Stimulated activated CD4-positive, alpha-beta T cell treated with anti-CD3 and anti-CD28 coated beads, TNF-alpha, amount 100 ng/mL, for 24 hours (primary cell): ENCODE results near the gene TRAK1.

Experiments used
- DNase-seq, 3 experiments: peaks; one replicate each; pipeline ENCODE4 v3.0.0-alpha.2; 2020; ENCODE audit warnings: low read depth in 3 of 3

The TRAK1 gene

DNA sequence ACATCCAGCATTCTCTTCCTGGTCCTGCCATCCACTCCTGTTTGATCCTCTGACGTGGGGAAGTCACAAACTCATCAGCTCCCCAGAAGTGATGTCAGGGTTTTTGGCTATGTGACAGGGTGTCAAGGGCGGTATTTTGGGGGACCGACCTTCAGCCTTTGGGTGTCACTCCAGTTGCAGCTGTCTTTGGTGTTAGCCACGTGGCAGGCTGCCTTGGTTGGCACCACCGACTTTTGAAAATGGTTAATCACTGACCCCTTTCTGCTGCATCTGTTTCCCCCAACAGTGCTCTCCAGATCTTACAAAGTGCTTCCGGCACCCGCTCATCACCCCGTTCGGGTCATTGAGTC is 86.6 kb downstream of the TRAK1 start:
- no peak for DNase-seq

DNA sequence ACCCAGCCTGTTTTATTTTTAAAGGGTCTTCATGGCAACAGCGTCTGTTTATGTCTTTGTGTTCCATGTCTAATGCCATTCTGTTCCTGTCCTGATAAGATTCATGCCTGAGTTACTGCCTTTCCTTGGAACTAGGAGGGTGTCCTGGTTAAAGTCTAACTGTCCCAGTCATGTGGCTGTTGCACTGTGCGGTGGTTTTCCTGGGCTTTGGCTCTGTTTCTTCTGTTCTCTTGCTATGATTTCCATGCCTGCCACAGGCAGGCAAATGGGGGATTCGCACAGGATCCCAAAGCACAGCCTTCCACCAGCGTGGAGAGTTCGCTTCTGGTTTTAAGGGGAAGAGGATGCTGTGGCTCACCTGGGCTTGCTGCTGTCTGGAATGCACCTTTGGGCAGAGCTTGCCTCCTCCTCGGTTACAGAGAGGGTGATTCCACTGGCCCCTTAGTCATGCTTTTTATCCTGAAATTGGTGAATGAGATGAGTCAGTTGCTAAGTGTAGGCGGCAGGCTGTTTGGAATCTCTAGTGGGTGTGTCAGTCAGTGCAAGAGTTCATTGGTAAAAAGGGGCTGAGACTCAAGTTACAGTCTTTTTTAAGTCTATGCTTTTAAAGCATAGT is 88.1 kb downstream of the TRAK1 start:
- no peak for DNase-seq

DNA sequence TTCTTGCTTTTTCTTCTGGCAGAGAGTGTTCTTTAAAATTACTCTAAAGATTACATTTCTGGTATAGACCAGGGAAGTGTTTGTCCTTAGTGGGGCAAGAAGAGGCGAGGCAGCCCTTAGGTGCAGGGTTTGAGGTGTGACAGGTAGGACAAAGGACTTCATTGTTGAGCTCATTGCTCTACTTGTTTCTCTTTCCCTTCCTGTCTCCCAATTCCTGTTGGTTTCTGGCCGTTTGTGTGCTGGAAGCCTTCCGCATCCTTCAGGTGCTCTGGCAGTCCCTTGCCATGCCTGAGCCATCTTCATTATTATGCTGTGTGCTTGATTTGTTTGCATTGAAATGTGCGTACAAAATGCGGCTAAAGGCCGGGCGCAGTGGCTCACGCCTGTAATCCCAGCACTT is 89.7 kb downstream of the TRAK1 start:
- no peak for DNase-seq

DNA sequence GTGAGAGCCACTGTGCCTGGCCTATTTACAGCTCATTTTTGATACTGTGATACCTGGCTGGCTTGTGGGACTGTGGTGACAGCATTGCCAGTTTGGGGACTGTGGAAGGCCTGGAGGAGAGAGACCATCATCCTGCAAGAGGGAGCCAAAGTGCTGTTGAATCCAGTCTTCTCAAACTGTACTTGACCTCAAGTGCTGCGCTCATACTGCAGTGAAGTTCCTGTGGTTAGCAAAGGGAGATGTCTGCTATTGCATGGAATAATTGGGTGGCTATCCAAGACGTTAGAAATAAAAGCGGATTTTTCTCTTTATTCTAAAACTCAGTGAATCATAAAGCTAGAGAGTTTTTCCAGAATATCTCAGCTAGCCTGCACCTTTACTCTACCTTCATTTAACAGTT is 91.4 kb downstream of the TRAK1 start:
- no peak for DNase-seq

DNA sequence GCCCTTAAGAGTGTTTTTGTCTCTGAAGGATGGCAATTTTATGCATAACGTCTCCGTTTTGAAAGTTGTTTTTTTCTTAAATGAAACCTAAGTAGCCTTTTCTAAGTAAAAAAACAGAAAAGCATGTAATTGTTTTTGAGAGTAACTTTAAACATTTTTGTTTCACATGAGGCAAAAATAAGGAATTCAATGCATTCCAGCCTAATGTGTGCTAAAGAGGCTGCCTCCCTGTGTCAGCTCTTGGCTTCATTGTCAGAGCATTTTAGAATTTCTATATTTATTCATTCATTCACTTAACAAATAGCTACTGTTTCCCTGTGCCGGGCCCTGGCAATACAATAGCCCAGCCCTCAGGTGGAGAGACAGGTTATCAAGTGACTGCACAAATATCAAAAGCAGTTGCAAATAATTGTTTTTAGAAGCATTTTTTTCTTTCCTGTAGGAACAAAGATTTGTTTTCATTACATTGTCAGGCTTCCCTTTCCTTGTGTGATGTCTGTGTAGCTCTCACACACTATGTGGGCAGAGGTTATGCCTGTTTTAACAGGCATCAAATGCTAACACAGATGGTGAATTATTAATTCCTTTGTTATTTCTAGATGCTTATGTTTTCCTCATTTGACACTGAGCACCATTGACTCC is 93.0 kb downstream of the TRAK1 start:
- no peak for DNase-seq

DNA sequence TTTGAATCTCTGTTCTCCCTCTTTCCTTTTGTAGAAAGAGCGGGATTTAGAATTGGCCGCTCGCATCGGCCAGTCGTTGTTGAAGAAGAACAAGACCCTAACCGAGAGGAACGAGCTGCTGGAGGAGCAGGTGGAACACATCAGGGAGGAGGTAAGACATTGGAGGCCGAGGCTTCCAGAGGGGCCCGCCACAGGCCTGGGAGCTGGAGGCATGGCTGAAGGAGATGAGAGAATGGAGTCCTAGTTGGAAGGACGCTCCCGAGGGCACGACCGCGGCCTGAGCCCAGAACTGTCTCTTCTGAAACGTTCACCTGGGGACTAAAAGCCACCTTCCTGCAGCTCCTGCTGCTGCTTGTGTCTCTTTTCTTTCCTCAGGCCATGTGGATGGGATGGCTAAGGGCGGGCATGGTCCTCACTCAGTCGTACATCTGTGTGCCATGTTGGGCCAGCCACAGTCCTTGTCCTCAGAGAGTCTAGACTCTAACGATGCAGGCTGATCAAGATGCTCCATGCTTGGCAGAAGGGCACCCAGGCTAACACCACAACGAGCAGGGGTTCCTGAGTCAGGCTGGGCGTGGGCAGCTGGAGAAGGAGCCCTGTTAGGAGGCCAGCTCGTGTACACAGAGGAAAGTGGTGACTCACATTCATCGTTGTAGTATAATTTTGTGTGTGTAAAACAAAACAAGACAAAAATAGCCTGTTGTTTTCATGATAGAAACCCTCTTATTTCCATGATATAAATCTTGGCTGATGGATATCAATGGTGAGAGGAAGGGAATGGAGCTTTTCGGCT is 93.7 kb downstream of the TRAK1 start:
- DNase-seq = no peak

DNA sequence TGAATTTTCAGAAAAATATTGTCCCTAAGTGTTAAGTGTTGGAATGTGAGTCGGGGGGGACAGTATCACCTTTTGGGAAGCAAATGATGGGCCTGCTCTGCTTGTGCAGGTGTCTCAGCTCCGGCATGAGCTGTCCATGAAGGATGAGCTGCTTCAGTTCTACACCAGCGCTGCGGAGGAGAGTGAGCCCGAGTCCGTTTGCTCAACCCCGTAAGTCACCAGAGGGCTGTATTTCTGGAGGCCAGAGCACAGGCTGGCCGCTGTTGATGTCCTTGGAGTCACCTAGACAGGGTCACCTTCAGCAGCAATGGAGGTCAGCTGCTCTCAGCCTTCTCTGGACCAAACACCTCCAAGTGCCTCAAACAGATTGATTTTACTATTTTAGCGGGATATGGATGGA is 96.8 kb downstream of the TRAK1 start:
- no peak for DNase-seq

DNA sequence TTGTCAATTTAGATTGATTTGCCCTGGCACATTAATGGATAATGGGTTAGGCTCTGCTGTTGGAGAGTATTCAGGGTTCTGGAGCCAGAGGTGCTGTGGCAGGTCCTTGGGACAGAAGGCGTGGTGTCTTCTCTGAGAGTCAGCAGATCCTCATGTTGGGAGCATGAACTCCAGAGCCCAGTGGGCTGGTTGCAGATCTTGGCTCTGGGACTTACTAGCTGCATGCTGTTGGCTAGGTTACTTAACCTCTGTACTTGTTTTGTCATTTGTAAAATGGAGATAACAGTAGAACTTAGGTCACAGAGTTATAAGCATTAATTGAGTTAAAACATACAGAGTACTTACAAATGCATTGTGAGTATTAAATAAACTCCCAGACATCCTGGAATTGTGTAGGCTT is 97.2 kb downstream of the TRAK1 start:
- DNase-seq = no peak

DNA sequence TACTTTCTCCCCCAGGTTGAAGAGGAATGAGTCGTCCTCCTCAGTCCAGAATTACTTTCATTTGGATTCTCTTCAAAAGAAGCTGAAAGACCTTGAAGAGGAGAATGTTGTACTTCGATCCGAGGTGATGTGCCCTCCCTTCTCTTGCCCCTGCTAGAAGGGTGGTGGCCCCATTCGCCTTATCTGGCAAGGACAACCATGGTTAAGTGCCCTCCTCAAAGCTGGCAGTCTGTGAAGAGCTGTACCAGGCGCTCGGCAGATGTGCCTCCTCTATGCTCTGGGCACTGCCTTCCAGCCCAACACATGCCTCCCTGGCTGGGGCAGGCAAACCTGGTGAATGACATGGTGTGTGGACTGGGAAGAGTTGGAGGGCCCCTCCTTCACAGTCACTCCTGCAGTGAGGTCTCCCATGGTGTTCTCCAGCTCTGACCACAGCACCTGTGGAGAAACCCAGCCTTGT is 97.9 kb downstream of the TRAK1 start:
- DNase-seq = no peak

DNA sequence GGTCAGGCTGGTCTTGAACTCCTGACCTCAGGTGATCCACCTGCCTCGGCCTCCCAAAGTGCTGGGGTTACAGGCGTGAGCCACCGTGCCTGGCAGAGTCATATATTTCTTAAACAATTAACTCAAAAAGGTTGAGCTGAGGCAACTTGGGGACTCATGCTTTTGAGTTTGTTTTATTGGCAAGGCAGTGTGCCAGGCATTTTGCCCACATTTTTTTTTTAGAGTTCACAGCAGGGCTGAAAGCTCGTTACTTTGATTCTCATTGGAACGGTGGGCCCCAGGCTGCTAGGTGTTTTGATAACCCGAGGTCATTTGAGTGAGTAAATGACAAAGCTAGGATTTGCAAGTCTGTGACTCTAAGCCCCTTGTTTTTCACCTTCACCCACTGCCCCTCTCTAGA is 98.6 kb downstream of the TRAK1 start:
- no peak for DNase-seq

DNA sequence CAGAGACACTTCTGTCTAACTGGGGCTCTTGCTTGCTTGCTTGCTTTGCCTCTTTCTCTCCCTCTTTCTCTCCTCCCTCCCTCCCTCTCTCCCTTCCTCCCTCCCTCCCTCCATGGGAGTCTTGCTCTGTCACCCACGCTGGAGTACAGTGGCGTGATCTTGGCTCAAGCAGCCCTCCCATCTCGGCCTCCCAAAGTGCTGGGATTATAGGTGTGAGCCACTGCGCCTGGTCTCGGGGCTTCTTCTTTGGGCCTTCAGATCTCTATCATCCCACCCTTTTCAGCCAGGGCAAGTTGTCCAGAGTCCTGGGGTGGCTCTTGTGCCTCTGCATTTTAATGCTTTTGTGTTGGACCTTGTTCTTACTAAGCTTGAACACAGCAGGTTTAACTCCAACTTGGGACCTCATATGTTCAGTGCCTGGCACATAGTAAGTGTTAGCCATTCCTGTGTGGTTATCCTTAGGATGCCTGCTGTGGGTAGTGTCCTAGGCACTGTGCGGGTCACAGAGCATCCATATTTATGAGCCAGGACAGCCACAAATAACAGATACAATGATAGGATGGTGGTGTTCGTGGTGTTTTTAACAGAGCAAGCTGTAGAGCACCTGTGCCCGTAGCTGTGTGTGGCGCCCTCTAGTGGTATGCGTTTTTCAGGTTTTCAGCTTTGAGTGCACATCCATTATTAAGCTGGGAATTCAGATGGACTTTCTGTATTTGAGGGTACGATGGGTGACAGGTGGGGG is 99.7 kb downstream of the TRAK1 start:
- DNase-seq = peak; percentile 51 to 53 (median 53)

DNA sequence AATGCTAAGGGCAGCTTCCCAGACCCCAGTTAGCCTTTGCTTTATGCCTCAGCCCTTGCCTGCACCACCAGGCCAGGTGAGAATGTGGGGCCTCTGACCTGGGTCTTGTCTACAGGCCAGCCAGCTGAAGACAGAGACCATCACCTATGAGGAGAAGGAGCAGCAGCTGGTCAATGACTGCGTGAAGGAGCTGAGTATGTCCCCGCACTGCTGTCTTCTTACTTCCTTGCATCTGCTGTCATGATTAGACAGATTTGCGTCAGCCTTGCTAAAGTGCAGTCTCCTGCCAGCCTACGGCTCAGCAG is 100.2 kb downstream of the TRAK1 start:
- no peak for DNase-seq

DNA sequence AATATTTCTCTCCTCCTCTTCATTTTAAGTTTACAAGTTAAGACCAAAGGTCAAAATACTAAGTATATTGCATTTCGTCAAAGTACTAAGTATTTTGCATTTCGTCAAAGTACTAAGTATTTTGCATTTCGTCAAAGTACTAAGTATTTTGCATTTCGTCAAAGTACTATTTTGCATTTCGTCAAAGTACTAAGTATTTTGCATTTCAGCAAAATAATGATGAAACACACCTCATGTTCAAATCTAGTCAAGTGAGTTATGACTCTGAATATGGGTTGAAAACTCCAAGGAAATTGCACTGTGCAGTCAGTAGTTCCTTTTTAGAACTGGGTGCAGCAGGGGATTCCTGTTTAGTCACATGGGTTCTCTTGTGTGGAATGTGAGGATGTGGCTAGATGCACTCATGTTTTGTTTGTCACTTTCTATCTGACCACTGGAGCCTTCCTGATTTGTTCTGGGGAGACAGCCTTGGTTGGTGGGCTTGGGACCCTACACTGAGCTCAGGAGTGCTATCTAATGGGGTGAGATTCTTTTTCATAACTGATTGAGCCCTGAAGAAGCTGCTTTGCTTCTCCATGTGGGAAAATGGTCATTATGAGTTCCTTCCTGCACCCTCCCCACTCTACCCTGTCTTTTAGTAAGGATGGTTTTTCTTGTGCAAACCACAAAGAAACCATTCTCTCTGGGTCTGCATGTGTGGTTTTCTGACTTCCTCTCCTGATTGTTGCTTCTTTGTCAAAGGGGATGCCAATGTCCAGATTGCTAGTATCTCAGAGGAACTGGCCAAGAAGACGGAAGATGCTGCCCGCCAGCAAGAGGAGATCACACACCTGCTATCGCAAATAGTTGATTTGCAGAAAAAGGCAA is 101.4 kb downstream of the TRAK1 start:
- no peak for DNase-seq

DNA sequence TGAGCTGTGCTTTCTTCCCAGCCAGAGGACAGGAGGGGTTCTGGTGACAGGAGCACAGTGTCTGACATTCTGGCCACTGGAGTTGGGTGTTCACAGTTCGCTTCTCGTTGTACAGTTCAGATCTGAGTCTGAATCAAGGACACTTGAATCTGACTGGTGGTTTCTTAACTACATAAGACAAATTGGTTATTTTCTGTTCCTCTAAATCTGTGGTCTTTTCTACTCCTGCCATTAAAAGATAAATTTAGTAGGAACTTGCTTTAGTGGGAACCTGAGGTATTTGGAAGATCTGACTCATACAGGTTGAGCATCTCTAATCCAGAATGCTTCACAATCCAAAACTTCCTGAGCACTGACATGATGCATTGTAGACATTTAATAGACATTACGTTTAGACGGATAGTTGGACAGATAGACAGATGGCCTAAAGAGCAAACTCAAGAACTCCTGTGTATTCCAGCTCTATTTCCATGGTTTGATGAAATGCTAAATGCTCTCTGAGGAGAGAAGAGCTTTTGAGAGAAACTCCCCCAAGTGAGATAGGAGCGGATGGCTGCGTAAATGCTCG is 103.9 kb downstream of the TRAK1 start:
- no peak for DNase-seq

DNA sequence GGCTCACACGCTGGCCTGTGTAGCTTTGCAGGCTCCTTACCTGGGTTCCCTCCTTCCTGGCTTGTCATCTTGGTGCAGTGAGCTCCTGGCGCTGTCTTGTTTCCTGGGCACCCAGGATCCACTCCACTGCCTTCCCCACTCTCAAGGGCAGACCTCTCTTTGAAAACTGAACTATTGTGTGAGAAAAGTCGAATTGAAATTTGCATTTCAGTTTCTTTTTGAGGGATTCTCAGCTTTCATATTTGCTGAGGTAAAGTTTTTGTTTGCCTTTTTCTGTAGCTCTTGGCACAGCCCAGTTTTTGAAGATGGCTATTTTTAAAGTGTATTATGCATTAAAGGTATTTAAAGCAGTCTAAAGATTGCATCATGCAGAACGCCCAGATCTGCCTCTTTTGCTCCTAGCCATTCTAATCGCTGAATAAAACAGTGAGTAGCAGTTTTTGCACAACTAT is 104.7 kb downstream of the TRAK1 start:
- DNase-seq = no peak

DNA sequence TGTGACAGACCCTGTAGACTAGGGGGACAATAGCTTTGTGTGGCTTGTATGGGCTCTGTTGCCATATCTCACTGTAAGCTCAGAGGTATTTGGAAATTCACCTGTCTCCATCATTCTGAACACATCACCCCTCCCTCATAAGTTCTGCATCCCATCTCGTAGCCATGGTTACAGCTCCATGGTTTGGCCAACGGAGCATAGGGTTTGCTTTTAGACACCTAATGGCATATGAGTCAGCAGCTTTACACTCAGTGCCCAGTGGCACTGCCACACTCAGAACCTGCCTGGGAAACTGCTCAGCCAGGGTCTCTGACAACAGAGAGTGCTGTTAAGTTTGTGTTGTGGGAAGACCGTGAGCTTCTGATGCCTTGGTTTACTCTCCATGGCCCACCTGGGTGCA is 107.6 kb downstream of the TRAK1 start:
- DNase-seq = no peak

DNA sequence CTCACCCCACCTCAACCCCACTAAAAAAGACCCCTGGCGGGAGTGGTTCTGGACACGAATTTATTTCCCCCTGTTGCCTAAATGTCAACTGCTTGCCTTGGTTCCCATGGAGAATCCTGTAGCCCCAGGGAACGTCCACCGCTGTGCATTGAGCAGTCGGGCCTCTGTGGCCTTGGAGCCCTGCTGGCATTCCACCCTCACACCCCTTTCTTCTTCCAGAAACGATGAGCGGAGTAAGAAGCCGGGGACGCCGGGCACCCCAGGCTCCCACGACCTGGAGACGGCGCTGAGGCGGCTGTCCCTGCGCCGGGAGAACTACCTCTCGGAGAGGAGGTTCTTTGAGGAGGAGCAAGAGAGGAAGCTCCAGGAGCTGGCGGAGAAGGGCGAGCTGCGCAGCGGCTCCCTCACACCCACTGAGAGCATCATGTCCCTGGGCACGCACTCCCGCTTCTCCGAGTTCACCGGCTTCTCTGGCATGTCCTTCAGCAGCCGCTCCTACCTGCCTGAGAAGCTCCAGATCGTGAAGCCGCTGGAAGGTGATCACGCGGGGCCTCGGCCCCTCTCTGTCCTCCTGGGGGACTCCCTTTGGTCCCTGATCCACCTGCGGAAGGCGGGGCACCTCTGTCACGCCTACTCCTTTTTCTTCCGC is 111.2 kb downstream of the TRAK1 start:
- no peak for DNase-seq

DNA sequence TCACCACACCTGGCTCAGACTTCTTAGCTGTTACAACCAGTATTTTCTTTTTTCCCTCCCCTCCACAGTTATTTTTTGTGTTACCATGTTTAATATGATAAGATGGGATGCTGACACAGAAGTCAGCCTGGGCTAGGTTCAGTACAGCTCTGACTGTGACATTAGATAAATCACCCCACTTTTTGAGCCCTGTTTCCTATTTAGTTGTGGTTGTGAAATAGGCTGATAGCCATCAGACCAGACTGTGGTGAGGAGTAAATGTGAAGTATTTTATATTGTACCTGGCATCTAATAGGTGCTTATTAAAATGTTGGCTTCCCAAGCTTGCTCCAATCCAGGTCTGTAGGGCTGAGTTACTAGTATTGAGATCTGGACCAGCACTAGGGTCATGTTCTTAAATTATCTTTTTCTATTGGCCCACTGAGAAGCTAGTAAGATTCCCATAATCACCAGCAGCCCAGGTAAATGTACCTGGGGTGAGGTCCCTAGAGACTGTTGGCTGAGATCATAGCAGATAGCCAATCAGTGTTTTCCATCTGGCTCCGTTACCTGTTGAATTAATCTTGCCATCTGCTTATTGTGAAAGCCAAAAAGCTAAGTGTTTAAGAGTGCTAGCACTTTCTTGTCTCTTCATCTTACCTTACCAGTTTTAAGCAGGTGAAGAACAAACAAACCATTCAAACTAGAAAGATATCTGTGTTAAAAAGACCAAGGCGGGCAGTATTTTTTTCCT is 113.9 kb downstream of the TRAK1 start:
- DNase-seq = no peak

DNA sequence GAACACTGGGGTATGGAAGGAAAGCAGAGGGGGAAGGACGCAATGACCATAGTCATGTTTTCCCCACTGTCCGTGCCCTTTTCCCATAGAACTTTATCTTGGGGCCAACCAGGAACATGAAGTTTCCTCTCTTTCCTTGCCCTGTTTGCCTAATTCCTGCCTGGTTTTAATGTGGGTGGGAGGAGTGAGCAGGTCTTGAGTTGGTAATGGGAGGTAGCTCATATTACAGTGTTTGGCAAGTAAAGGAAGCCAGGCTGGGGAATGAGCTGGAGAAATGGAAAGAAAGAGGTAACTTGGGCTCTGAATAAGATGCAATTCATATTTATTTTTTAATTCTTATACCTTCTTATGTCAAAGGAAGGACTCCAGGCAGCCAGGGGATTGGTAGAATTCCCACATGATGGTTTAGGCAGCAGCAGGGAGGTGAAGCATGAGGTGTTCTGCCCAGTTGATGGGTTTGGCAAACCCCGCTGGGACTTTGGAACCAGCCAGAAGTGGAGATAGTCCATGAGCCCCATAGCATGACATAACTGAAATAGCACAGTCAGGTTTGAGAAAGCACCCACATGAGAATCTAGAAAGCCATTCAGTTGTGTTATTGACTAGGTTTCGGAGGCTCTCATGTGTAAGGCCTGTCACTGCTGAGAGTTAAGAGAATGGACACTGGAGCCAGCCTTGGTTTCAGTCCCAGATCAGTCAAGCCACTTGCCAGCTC is 114.8 kb downstream of the TRAK1 start:
- DNase-seq = no peak
